Stimulated activated naive CD4-positive, alpha-beta T cell (primary cell): ENCODE data around the gene BACE2.
"Not testable (repeated sequence)": the region's sequence is repeated elsewhere in the genome, so short reads cannot be mapped to it uniquely, and the experiment has no call there.

Experiments used
- DNase-seq, 6 experiments: peaks; one replicate each; lab custom pipeline; 2025; lab: John Stamatoyannopoulos, UW

Gene BACE2

DNA sequence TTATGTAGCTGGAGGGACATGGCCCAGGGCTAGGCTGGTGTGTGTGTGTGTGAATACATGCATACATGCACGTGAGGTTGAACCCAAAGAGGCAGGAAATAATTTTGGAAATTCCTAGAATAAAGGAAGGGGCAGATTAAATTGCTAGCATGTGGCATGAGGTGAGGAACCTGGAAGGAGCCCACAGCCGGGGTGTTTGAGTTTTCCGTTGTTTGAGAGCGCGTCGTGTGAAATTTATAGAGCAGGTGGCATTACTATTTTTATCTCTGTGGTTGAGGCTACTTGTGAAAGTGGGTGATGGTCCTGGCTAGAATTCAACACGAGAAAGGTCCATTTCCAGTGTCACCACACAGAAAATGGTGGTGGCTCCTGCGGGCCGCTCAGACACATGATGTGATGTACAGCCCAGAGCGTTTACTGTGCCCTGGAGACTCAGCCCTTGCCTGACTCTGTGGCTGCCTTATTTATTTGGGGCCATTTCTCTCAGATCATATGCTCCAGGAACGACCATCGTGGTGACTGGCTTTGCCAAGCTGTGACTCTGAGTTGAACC is 48.0 kb downstream of the BACE2 start:
- no peak for DNase-seq

DNA sequence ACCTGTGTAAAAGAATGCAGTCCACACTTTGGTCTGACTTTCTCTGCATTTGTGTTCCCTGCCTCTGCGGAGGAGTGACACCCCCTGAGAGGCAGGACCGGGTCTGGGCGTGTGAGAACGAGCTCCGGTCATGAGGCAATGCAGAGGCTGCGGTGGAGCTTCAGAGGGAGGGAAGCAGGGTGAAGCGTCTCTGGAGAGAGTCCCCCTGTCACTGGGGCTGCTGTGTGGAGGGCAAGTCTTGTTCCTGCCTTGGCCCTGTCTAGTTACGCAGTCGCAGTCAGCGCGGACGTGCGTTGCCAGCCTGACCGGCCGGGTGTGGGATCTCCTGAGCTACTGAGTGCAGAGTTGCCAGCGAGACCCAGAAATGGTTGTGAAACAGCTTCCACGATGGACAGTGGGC is 48.5 kb downstream of the BACE2 start:
- no peak for DNase-seq

DNA sequence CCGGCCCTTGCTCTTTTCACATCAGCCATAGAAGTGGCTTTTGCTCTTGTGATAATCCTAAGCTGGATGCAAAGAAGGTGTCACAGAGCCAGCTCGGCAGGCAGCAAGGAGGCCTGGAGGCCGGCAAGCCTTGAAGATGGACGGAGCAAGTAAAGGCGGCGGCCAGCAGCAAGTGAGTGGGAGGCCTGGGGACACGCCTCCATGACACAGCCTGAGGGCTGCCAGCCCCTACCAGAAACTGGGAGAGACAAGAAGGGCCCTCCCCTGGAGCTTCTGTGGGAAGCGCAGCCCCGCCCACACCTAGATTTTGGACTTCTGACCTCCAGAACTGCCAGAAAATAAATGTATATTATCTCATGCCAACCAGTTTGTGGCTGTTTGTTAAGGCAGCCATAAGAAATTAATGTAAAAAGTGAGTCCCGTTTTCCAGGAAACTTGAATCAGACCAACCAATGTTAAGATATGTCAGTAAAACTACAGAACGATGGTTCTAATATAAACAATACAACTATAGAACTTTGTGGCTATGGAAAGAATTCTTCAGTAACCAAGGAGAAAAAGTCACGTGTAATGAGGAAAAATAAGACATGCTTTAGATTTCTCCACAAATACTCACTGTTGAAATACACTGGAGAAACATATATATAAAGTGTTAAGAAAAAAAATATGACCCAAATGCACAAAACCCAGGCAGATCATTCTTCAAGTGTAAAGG is 49.9 kb downstream of the BACE2 start:
- no peak for DNase-seq

GRCh38 chr21:41219498-41220207 is 51.7 kb downstream of the BACE2 start:
- no peak for DNase-seq

DNA sequence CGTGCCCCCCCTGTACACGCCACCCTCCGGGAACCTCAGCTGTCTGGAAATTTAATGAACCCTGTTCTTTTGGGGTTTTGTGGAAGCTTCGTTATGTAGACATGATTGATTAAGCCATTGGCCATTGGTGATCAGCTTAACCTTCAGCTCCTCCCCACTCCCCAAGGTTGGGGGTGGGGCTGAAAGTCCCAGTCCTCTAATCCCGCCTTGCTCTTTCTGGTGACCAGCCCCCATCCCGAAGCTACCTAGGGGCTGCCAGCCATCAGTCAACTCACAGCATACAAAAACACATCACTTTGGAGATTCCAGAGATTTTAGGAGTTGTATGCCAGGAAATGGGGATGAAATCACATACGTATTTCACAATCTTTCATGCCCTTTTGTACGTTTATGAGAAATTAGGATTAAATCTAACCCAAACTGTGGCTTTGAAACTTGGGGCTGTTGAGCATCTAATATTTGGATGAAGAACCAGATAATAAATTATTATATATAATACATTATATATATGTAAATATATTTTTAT is 52.3 kb downstream of the BACE2 start:
- DNase-seq = no peak

DNA sequence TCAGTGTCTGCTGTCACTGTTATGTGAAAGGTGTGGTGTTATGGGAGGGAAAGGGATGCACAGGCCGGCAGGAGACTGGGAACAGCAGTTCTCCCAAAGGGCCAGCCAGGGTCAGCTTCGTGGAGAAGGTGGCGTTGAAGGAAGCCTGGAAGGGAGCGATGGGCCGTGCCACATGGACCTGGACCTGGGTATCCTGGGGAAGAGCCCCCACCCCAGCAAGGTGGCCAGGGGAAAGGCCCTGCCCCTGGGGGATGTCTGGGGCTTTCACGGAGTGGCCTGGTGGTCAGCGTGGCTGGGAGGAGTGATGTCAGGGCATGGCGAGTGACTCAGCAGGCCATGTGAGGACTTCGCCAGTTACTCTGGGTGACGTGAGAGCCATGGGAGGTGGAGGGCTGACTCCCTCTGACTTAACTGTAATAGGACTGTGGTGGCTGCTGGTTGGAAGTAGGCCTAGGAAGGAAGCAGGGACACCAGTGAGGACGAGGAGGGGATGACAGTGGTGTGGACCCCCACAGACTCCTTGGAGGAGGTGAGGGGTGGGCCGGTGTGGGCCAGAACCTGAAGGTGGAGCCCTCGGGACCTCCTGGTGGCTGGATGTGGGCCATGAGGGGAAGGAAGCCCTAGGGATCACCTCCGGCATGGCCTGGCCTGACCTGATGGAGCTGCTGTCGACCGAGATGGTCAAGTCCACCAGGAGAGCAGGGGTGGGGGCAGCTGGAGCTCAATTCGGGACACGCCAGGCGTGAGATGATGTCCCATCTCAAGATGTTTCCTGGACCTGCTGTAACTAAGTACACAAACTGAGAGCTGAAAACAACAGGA is 54.5 kb downstream of the BACE2 start:
- DNase-seq = no peak

GRCh38 chr21:41226853-41227252 is 58.9 kb downstream of the BACE2 start:
- no peak for DNase-seq

GRCh38 chr21:41227357-41228005 is 59.5 kb downstream of the BACE2 start:
- DNase-seq = no peak

DNA sequence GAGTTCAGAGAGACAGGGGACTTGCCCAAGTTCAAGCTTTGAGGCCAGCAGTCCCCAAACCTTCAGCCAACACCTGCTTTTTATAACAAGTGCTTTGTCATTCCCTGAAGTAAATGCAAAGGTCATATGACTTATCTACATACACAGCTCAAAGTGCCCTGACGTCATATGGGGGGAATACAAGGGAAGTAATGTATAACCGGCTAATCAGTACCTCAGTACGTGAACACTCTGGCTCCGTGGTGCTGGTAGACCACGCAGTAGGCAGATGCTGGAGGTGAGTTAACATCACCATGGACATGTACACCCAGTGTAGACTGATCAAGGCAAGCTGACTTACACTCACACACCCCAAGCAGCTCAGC is 60.0 kb downstream of the BACE2 start:
- no peak for DNase-seq

DNA sequence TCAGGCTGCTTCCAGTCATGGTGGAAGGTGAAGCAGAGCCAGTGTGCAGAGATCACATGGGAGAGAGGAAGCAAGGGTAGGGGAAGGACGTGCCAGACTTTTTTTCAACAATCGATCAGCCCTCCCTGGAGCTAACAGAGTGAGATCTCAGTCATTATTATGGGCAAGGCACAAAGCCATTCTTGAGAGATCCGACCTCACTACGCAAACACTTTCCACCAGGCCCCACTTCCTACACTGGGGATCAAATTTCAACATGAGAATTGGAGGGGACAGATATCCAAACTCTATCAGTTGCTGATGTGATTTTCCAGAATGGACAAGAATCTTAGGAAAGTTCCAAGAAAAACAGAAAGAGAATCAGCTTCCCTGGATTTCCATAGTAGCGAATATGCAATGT is 60.5 kb downstream of the BACE2 start:
- DNase-seq = no peak

DNA sequence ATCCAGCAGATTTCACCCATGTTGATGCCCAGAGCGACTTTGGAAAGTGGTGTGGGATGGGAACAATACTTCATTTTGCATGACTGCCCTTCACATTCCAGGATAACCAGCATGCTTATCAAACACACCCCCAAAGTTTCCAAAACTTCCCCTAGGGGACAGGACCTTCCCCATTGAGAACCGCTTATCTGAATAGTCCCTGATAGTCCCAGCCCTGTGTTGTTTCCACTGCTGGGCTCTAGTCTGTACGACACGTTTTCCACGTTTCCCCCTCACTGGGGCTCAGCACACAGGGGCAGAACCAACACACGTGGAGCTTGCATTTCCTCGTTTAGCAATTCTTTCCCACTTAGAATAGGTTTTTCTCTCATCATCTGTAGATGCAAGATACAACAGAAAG is 61.0 kb downstream of the BACE2 start:
- DNase-seq = no peak

DNA sequence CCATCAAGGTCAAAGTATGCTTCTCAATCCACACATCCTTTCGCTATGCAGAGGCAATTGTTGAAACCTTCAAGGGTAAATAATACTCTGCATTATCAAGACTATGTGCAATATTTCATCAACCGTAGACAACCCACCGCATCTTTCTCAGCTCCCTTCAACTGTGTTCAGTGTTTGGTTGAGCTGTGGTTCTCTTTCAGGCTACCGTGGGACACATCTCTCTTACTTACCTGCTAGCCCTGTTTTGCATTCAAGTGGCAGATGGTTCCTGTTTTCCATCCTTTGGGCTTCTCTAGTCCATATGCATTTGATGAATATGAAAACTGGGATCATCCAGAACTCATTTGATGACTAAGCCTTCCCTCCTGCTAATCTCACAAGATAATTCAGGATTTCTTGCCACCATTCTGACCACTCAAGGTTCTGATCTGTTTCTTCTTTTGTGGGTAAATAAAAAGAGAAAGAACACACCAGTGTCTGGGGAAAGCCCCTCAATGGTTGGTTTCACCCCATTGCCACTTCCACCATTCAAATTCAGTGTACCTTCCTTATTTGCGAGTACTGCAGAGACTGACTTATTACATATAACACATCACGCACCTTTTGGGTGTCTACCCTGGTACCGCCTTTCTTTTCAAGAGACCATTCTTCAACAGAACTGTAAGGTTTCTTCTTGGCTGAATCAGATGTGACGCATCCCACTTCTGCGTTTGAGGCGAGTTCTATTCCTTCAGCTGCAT is 61.7 kb downstream of the BACE2 start:
- DNase-seq = no peak

GRCh38 chr21:41230497-41230896 is 62.5 kb downstream of the BACE2 start:
- no peak for DNase-seq

DNA sequence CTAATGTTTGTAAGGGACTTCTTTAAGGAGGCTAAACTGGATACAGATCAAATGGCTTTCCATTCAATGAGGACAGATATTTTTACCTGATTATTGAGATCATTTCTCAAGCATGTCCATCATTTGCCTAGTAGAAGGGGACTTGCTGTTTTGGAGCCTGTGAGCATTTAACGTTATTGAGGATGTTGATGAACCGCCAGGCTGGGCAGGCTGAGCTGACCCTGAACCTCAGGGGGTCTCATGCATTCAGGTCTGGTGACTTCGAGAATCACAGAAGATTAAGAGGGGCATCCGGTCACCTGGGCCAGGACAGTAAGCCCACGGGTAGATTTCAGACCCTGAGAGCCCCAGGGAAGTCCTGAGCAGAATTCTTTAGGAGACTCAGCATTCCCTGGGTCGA is 63.1 kb downstream of the BACE2 start:
- DNase-seq = no peak

GRCh38 chr21:41232013-41232412 is 64.1 kb downstream of the BACE2 start:
- no peak for DNase-seq

- no peak for DNase-seq
These were observed 66.0 kb downstream of the BACE2 start for GRCh38 chr21:41233916-41234315.

GRCh38 chr21:41234569-41234968 is 66.6 kb downstream of the BACE2 start:
- no peak for DNase-seq

DNA sequence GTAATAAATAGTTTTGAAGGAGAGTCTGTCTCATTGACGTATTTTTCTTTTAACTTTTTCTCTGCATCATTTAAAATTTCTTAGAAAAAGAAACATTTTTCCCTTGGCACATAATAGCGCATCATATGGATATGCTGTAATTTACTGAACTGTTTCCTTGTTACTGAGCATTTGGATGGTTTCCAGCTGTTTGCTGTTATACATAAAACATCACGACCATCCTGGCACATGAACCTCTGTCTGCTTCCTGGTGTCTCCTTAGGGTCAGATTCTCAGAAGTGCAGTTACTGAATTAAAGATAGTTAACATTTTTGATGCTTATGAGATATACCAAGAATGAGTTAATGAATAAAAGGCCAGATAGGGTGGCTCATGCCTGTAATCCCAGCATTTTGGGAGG is 67.2 kb downstream of the BACE2 start:
- no peak for DNase-seq

DNA sequence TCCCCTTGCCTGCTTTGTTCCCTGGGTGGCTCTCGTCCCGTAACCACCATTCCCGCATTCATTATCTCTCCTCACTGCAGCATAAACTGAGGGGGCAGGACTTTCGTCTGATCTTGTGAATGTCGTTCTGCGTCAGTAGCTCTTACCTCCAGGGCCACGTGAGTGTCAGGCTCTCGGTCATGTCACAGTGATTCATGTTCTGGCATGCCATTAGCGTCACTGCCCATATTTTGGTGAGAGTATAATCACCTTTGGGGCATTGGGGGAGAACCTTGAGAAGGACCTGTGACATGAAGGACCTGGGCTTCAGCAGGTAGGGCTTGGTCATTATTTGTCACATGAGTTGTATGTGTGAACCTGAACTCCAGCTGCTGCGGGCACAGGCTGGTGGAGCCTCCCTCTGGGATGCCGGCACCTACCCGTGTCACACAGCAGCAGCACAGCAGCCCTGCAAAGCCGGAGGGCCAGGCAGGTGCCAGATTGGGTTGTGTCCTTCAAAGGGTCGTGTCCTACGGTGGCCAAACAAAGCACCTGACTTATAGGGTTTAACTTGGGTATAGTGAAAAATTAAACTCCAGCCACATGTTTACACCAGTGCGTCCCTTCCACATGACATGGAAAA is 68.5 kb downstream of the BACE2 start:
- DNase-seq = no peak

DNA sequence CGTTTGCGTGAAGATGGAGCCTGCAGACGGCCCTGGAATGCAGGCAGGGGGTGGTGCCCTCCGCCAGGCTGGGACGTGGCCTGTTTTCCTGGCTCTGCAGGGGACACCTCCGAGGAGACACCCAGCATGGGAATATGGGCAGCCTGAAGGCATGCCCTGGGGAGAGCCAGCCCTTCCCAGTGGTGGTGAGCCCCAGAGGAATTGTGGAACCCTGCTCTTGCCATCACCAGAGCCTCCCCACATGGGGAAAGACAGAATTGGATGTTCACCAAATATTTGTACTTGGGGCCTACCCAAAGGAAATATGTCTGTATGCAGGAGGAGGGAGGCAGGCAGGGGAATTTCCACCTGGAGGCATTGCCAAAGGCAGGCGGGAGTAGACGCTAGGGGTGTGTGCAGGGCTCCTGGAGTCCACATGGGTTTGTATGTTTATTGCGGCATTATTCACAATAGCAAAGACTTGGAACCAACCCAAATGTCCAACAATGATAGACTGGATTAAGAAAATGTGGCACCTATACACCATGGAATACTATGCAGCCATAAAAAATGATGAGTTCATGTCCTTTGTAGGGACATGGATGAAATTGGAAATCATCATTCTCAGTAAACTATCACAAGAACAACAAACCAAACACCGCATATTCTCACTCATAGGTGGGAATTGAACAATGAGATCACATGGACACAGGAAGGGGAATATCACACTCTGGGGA is 70.3 kb downstream of the BACE2 start:
- DNase-seq = not testable (repeated sequence)
